A673 (cell line): ENCODE results near the gene PPP1R11. TPM values are rescaled to one million over a fixed set of nuclear protein-coding genes. Genes with fewer than 3 reads are reported as not detected.

ENCODE experiments used
- BruUV-seq: library from RNA; stranded (reverse); fragments of 400-500 nt; replicated peaks from 2 replicates; lab custom pipeline; 2021; lab: Mats Ljungman, UMichigan
- CTCF ChIA-PET: fragments of 300-600 bp; sonication (Branson Sonifier 250); formaldehyde crosslinking; loops from one replicate; lab custom pipeline; 2022; ENCODE audit warnings: antibody characterized with exemption; lab: Charles Lee
- POLR2A ChIA-PET: fragments of 300-600 bp; sonication (Branson Sonifier 250); formaldehyde crosslinking; loops from one replicate; lab custom pipeline; 2022; ENCODE audit warnings: antibody characterized with exemption; ENCODE audit not compliant: low non-redundant PET; lab: Charles Lee
- DNase-seq: peaks from one replicate; pipeline ENCODE4 v3.0.0-alpha.2; 2015; ENCODE audit warnings: low spot score
- H3K27ac ChIP-seq: fragments of 200-600 bp; sonication (generic); 2 replicates; pipeline ENCODE4 v1.5.1; 2016; ENCODE audit warnings: mixed run types, low read depth, mild to moderate bottlenecking, mixed read lengths, antibody characterized with exemption, low read length; ENCODE audit not compliant: poor library complexity, severe bottlenecking
- H3K27me3 ChIP-seq: fragments of 200-600 bp; sonication (generic); replicated peaks from 2 replicates; pipeline ENCODE4 v1.6.1; 2017; ENCODE audit warnings: mixed run types, low read depth, mild to moderate bottlenecking, mixed read lengths, antibody characterized with exemption, low read length; ENCODE audit not compliant: insufficient read depth, poor library complexity
- H3K36me3 ChIP-seq: fragments of 200-600 bp; sonication (generic); 2 replicates; pipeline ENCODE4 v1.6.1; 2016; ENCODE audit warnings: mixed run types, mild to moderate bottlenecking, mixed read lengths, antibody characterized with exemption, low read length; ENCODE audit not compliant: insufficient read depth, poor library complexity, severe bottlenecking
- H3K4me1 ChIP-seq: fragments of 200-600 bp; sonication (generic); 2 replicates; pipeline ENCODE4 v1.6.1; 2017; ENCODE audit warnings: mixed run types, mild to moderate bottlenecking, mixed read lengths, antibody characterized with exemption, low read length; ENCODE audit not compliant: insufficient read depth, poor library complexity, severe bottlenecking
- H3K4me3 ChIP-seq: fragments of 200-600 bp; sonication (generic); 2 replicates; pipeline ENCODE4 v1.5.1; 2016; ENCODE audit warnings: low read depth, mixed run types, mild to moderate bottlenecking, mixed read lengths, low read length; ENCODE audit not compliant: poor library complexity, severe bottlenecking
- H3K9me3 ChIP-seq: fragments of 200-600 bp; sonication (generic); 2 replicates; pipeline ENCODE4 v1.6.1; 2016; ENCODE audit warnings: mixed run types, low read depth, mild to moderate bottlenecking, mixed read lengths, antibody characterized with exemption, low read length; ENCODE audit not compliant: poor library complexity, severe bottlenecking
- CTCF ChIP-seq: fragments of 300-800, 200-600 bp; sonication (generic); conservative IDR thresholded peaks from 2 replicates; pipeline ENCODE4 v1.5.1; 2017; ENCODE audit warnings: low read depth, mild to moderate bottlenecking, antibody characterized with exemption, low read length, moderate library complexity, mixed read lengths
- EZH2 ChIP-seq: fragments of 200-600 bp; sonication (generic); IDR thresholded peaks from 2 replicates; pipeline ENCODE4 v1.6.1; 2017; ENCODE audit warnings: borderline replicate concordance, low read depth, mild to moderate bottlenecking, mixed read lengths, antibody characterized with exemption, low read length; ENCODE audit not compliant: poor library complexity, severe bottlenecking
- intact Hi-C: fragments of 100-400 bp; cut with micrococcal nuclease; formaldehyde crosslinking; loops from one replicate; pipeline ENCODE4 v1.10.0; 2022; ENCODE audit not compliant: unreplicated experiment
- total RNA-seq: library from RNA; stranded (reverse); gene quantifications from 2 replicates; pipeline ENCODE4 v1.2.3, GENCODE V29; 2021

Gene PPP1R11
- total RNA-seq, 1 experiment from 2014 or later = 46.2 TPM

- no peak for DNase-seq
- intact Hi-C loops = no loop called here
- H3K27ac ChIP-seq = no peak overlapping the region
- H3K36me3 ChIP-seq = no peaks in the 10 kb centered on the region
- BruUV-seq = no TSS peak
- CTCF ChIA-PET = interaction anchor here (0.6 kb wide), 1 partner anchor 13 kb away, joined by 3 read pairs; no protein-coding TSS in a partner anchor
- POLR2A ChIA-PET = no interaction called here
- no peaks in the 10 kb centered on the region for H3K9me3 ChIP-seq
- peaks cover 5% of the 10 kb centered on the region for H3K4me1 ChIP-seq
- no peak overlapping the region for H3K4me3 ChIP-seq
- TF ChIP-seq EZH2 = no peak
- TF ChIP-seq CTCF = no peak
- H3K27me3 ChIP-seq = no peaks in the 10 kb centered on the region
Measured at GRCh38 chr6:30047220-30047619, 19.8 kb upstream of the PPP1R11 start.

DNA sequence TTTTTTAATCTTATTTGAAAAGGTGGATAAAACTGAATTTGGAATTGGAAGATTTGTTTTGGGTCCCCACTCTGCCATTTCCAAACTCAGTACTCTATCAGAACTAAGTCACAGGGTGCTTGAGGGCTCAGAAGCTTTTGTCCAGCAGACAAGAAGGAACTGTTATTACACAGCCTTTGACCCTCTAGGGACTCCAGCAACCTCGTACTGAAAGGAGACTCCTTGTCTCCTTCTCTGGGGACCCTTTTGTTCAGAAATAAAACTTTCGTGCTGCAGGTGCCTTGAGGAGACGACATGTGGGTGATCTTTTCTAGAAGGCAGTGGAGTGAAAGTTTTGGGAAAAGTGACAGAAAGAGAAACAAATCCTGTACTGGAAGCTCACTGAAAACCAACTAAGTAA is 13.3 kb upstream of the PPP1R11 start:
- BruUV-seq = no TSS peak
- Histone ChIP-seq H3K27me3 (no peaks in the 10 kb centered on the region), H3K4me3 (no peak overlapping the region), H3K27ac (no peak overlapping the region), H3K36me3 (no peaks in the 10 kb centered on the region), H3K4me1 (no peaks in the 10 kb centered on the region), H3K9me3 (no peaks in the 10 kb centered on the region)
- no peak for TF ChIP-seq EZH2
- TF ChIP-seq CTCF = no peak
- ChIA-PET CTCF (no interaction called here), POLR2A (no interaction called here)
- intact Hi-C loops = no loop called here
- DNase-seq = no peak

DNA sequence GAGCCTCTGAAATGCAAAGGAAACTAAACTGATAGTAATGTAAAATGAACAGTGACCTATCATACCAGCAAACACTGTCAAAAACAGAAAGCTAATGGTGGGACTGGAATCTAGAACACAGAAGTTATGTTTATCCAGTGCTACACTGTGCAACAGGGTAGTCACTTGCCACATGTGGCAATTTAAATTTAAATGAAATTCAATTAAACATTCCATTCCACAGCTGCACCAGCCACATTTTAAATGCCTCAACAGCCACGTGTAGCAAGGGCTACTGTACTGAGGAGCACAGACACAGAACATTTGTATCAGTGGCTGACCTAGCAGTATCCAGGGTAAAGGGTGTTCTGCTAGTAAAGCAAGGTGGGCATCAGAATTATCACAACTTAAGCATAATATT is 11.5 kb upstream of the PPP1R11 start:
- CTCF ChIA-PET = no interaction called here
- intact Hi-C loops = no loop called here
- DNase-seq = no peak

More for the DNA sequence above, 11.5 kb upstream of the PPP1R11 start:
- POLR2A ChIA-PET = no interaction called here
- TF ChIP-seq EZH2 = no peak
- no peak for TF ChIP-seq CTCF
- no peaks in the 10 kb centered on the region for H3K36me3 ChIP-seq
- H3K9me3 ChIP-seq = no peaks in the 10 kb centered on the region
- H3K27ac ChIP-seq = no peak overlapping the region
- BruUV-seq = no TSS peak
- H3K27me3 ChIP-seq = no peaks in the 10 kb centered on the region
- no peak overlapping the region for H3K4me3 ChIP-seq
- H3K4me1 ChIP-seq = peaks cover 9% of the 10 kb centered on the region
